HepG2 (cell line): Measurements from ENCODE around the gene SRCAP. TPM values are rescaled to one million over a fixed set of nuclear protein-coding genes. Genes with fewer than 3 reads are reported as not detected.

Experiments
- ARID2 ChIP-seq: sonication (generic); formaldehyde crosslinking; IDR thresholded peaks from 2 replicates; pipeline ENCODE4 v1.8.1; 2022; ENCODE audit warnings: mild to moderate bottlenecking, missing genetic modification reagents, borderline replicate concordance
- BHLHE40 ChIP-seq: IDR thresholded peaks from 2 replicates; pipeline ENCODE4 v1.6.1; 2011; ENCODE audit warnings: low read length, improper control_type of control experiment
- FOXO1 ChIP-seq: sonication (generic); formaldehyde crosslinking; IDR thresholded peaks from 2 replicates; pipeline ENCODE4 v1.4.0; 2020; ENCODE audit warnings: missing genetic modification reagents
- KDM1A ChIP-seq: IDR thresholded peaks from 2 replicates; pipeline ENCODE4 v1.6.1; 2016; ENCODE audit warnings: missing compliant biosample characterization
- KLF15 ChIP-seq: sonication (generic); formaldehyde crosslinking; IDR thresholded peaks from 2 replicates; pipeline ENCODE4 v1.8.1; 2023; ENCODE audit warnings: borderline replicate concordance, mild to moderate bottlenecking, inconsistent platforms, missing genetic modification reagents, mixed read lengths
- KLF6 ChIP-seq: IDR thresholded peaks from 2 replicates; pipeline ENCODE4 v1.8.0; 2016; ENCODE audit warnings: missing biosample characterization, missing genetic modification reagents
- MAF1 ChIP-seq: sonication (generic); formaldehyde crosslinking; IDR thresholded peaks from 2 replicates; pipeline ENCODE4 v1.5.0; 2020; ENCODE audit warnings: missing genetic modification reagents, borderline replicate concordance
- MYNN ChIP-seq: sonication (generic); formaldehyde crosslinking; IDR thresholded peaks from 2 replicates; pipeline ENCODE4 v1.4.0; 2020; ENCODE audit warnings: mild to moderate bottlenecking, low read depth, missing genetic modification reagents
- NCOA2 ChIP-seq: sonication (generic); formaldehyde crosslinking; IDR thresholded peaks from 2 replicates; pipeline ENCODE4 v1.8.0; 2022; ENCODE audit warnings: inconsistent platforms
- NKX3-1 ChIP-seq: sonication (generic); formaldehyde crosslinking; IDR thresholded peaks from 2 replicates; pipeline ENCODE4 v1.5.0; 2020; ENCODE audit warnings: missing genetic modification reagents
- PBX2 ChIP-seq: IDR thresholded peaks from 2 replicates; pipeline ENCODE4 v1.6.1; 2016; ENCODE audit warnings: control low read depth
- PPARG ChIP-seq: conservative IDR thresholded peaks from 2 replicates; pipeline ENCODE4 v1.6.1; 2016; ENCODE audit warnings: missing biosample characterization, missing genetic modification reagents
- RNF219 ChIP-seq: sonication (generic); formaldehyde crosslinking; IDR thresholded peaks from 2 replicates; pipeline ENCODE4 v1.5.0; 2020; ENCODE audit warnings: mild to moderate bottlenecking, missing genetic modification reagents
- SKIL ChIP-seq: sonication (generic); formaldehyde crosslinking; IDR thresholded peaks from 2 replicates; pipeline ENCODE4 v1.8.0; 2022; ENCODE audit warnings: missing genetic modification reagents, mild to moderate bottlenecking, moderate library complexity, borderline replicate concordance
- SMAD1 ChIP-seq: sonication (generic); formaldehyde crosslinking; IDR thresholded peaks from 2 replicates; pipeline ENCODE4 v1.4.0; 2020; ENCODE audit warnings: missing genetic modification reagents, low read depth, mild to moderate bottlenecking, borderline replicate concordance
- SMAD9 ChIP-seq: sonication (generic); formaldehyde crosslinking; IDR thresholded peaks from 2 replicates; pipeline ENCODE4 v1.5.1; 2020; ENCODE audit warnings: mild to moderate bottlenecking, missing genetic modification reagents
- TAF1 ChIP-seq: sonication (generic); formaldehyde crosslinking; IDR thresholded peaks from 2 replicates; pipeline ENCODE4 v1.4.0; 2020; ENCODE audit warnings: missing genetic modification reagents
- TEAD2 ChIP-seq: sonication (generic); formaldehyde crosslinking; IDR thresholded peaks from 2 replicates; pipeline ENCODE4 v1.9.0; 2021; ENCODE audit warnings: missing genetic modification reagents
- ZBTB3 ChIP-seq: sonication (generic); formaldehyde crosslinking; IDR thresholded peaks from 2 replicates; pipeline ENCODE4 v1.4.0; 2020; ENCODE audit warnings: low read depth, mild to moderate bottlenecking, moderate library complexity, missing genetic modification reagents, borderline replicate concordance
- ZNF431 ChIP-seq: sonication (generic); formaldehyde crosslinking; IDR thresholded peaks from 2 replicates; pipeline ENCODE4 v1.9.0; 2022; ENCODE audit warnings: missing genetic modification reagents, low read depth, mild to moderate bottlenecking, borderline replicate concordance
- ZNF572 ChIP-seq: sonication (generic); formaldehyde crosslinking; IDR thresholded peaks from 2 replicates; pipeline ENCODE4 v1.5.1; 2020; ENCODE audit warnings: mild to moderate bottlenecking, missing genetic modification reagents
- ZNF615 ChIP-seq: sonication (generic); formaldehyde crosslinking; IDR thresholded peaks from 2 replicates; pipeline ENCODE4 v1.5.0; 2020; ENCODE audit warnings: mild to moderate bottlenecking, missing genetic modification reagents, borderline replicate concordance
- ZNF841 ChIP-seq: sonication (generic); formaldehyde crosslinking; IDR thresholded peaks from 2 replicates; pipeline ENCODE4 v1.8.1; 2023; ENCODE audit warnings: missing genetic modification reagents, borderline replicate concordance
- ZNF879 ChIP-seq: sonication (generic); formaldehyde crosslinking; IDR thresholded peaks from 2 replicates; pipeline ENCODE4 v1.8.1; 2023; ENCODE audit warnings: missing genetic modification reagents
- polyA plus RNA-seq, 8 experiments: library from polyadenylated mRNA; depleted of rRNA in 3 of 8; stranded (reverse) in 7 of 8; unstranded in 1 of 8; fragments of >200 nt; fragmentation: Illumina TruSeq in 4 of 8; extraction: Trizol in 4 of 8; gene quantifications; 2 replicates each; pipeline versions ENCODE4 v1.2.1 to v1.2.3, GENCODE V29; 2011 to 2016; ENCODE audit warnings: low read depth in 4 of 8, missing spikeins in 1 of 8, mixed read lengths in 1 of 8; ENCODE audit not compliant: insufficient read depth in 1 of 8
- total RNA-seq, 5 experiments: library from RNA; depleted of rRNA; stranded (reverse); fragments of >200 nt; fragmentation: Illumina TruSeq; extraction: Trizol; gene quantifications; 2 replicates each; pipeline ENCODE4 v1.2.3, GENCODE V29; 2016; ENCODE audit warnings: low read depth in 1 of 5

Gene SRCAP
- total and polyA plus RNA-seq, 2 of the 13 experiments (the other 11 are each of a cell fraction or from before 2014, with no cell fraction given) = 4.9 to 9.0 TPM

DNA sequence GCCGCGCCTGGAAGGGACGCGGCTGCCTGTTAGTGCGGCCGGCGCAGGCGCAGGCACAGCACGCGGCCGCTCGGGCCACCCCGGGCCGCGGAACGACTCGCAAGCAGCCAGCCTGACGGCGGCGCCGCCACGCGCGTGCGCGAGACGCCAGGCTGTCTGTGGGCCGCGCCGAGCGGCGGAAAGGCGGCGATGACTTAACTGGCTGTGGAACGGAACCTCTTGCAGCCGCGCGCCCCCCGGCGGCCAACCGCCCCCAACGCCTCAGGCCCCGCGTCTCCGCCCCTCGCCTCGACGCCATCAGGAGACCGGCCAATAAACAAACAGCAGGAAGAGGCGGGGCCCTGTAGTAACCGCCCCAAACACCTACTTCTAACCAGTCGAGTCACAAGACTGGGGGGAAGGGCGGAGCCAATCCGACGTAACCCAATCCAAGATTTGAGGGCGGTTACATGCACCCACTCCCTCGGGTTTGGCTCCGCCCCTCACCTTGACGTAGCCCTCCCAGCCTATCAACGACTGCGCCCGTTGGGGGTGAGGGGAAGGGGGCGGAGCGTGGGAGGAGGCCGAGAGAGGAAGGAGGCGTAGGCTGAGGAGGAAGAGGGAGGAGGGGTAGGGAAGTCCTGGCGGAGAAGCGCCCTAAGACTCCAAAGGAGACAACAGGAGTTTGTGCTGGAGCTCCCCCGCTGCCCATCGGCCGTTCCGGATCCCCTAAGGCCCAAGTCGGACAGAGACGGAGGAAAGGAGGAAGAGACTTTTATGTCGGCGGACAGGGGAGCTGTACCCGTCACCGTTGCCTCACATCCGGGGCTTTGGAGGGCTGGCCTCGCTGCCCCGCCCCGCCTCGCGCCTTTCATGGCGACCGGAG, 40.9 kb upstream of the SRCAP start, which contains the start of gene FBRS (continued):
- TF ChIP-seq ZBTB3 (no peak; the same call in 1 of the 2 replicates), TAF1 (peak; percentile 74), KLF15 (CRISPR knock-in tag) (no peak), PPARG (peak; percentile 12; the same call in 1 of the 2 replicates), SMAD1 (peak; percentile 98), BHLHE40 (peak; percentile 48), ZNF431 (peak; percentile 88), ZNF572 (CRISPR knock-in tag) (no peak), ZNF879 (CRISPR knock-in tag) (no peak), RNF219 (no peak), ZNF841 (CRISPR knock-in tag) (no peak), FOXO1 (CRISPR knock-in tag) (peak; percentile 49), MYNN (no peak; the same call in 1 of the 2 replicates), SKIL (peak; percentile 98), NKX3-1 (CRISPR knock-in tag) (peak; percentile 79), TEAD2 (CRISPR knock-in tag) (no peak), ZNF615 (CRISPR knock-in tag) (no peak), NCOA2 (CRISPR knock-in tag) (no peak), KDM1A (CRISPR knock-in tag) (peak; percentile 88; the same call in 1 of the 2 replicates), KLF6 (CRISPR knock-in tag) (no peak), ARID2 (CRISPR knock-in tag) (no peak), PBX2 (peak; percentile 41), SMAD9 (CRISPR knock-in tag) (no peak), MAF1 (0 out of 2 replicates have a peak, but pooled peaks have one; percentile 5)
